BE2C (cell line): ENCODE measurements around the gene DLG2.

ENCODE experiments used
- DNase-seq: peaks from one replicate; pipeline ENCODE4 v3.0.0-alpha.2; 2020
- H3K27me3 ChIP-seq: fragments of 250-450 bp; sonication (Bioruptor Pico); 2 replicates; pipeline ENCODE4 v1.5.1; 2020; ENCODE audit warnings: mild to moderate bottlenecking
- H3K36me3 ChIP-seq: fragments of 250-450 bp; sonication (Bioruptor Pico); 2 replicates; pipeline ENCODE4 v1.5.1; 2020; ENCODE audit warnings: mild to moderate bottlenecking
- H3K4me1 ChIP-seq: fragments of 250-450 bp; sonication (Bioruptor Pico); 2 replicates; pipeline ENCODE4 v1.5.1; 2020
- H3K4me3 ChIP-seq: 2 replicates; pipeline ENCODE4 v1.5.1; 2011; ENCODE audit warnings: low read depth, low read length
- H3K9me3 ChIP-seq: fragments of 250-450 bp; sonication (Bioruptor Pico); 2 replicates; pipeline ENCODE4 v1.5.1; 2020
- CTCF ChIP-seq: IDR thresholded peaks from 2 replicates; pipeline ENCODE4 v1.5.1; 2012; ENCODE audit warnings: mild to moderate bottlenecking, low read depth, low read length

Gene DLG2

GRCh38 chr11:83691451-83691950 lies 1935.6 kb downstream of the DLG2 start:
- peaks cover 7% of the 10 kb centered on the region for H3K4me1 ChIP-seq
- H3K36me3 ChIP-seq: no peaks in the 10 kb centered on the region
- no peaks in the 10 kb centered on the region for H3K9me3 ChIP-seq
- no peak for TF ChIP-seq CTCF
- no peak overlapping the region for H3K4me3 ChIP-seq
- no peak for DNase-seq
- H3K27me3 ChIP-seq: no peaks in the 10 kb centered on the region

- no peak for DNase-seq
- TF ChIP-seq CTCF: no peak
- H3K9me3 ChIP-seq: no peaks in the 10 kb centered on the region
- peaks cover 4% of the 10 kb centered on the region for H3K4me1 ChIP-seq
- no peak overlapping the region for H3K4me3 ChIP-seq
- no peaks in the 10 kb centered on the region for H3K27me3 ChIP-seq
- no peaks in the 10 kb centered on the region for H3K36me3 ChIP-seq
Measured at GRCh38 chr11:83689144-83689780, 1937.9 kb downstream of the DLG2 start.

GRCh38 chr11:83687787-83688186 lies 1939.4 kb downstream of the DLG2 start:
- H3K27me3 ChIP-seq: no peaks in the 10 kb centered on the region
- no peaks in the 10 kb centered on the region for H3K4me1 ChIP-seq
- no peaks in the 10 kb centered on the region for H3K36me3 ChIP-seq
- no peak for DNase-seq
- H3K9me3 ChIP-seq: no peaks in the 10 kb centered on the region
- no peak for TF ChIP-seq CTCF
- H3K4me3 ChIP-seq: no peak overlapping the region

GRCh38 chr11:83685730-83686129 lies 1941.4 kb downstream of the DLG2 start:
- Histone ChIP-seq H3K9me3 (no peaks in the 10 kb centered on the region), H3K36me3 (no peaks in the 10 kb centered on the region), H3K27me3 (no peaks in the 10 kb centered on the region), H3K4me1 (no peaks in the 10 kb centered on the region), H3K4me3 (no peak overlapping the region)
- no peak for DNase-seq
- no peak for TF ChIP-seq CTCF

DNA sequence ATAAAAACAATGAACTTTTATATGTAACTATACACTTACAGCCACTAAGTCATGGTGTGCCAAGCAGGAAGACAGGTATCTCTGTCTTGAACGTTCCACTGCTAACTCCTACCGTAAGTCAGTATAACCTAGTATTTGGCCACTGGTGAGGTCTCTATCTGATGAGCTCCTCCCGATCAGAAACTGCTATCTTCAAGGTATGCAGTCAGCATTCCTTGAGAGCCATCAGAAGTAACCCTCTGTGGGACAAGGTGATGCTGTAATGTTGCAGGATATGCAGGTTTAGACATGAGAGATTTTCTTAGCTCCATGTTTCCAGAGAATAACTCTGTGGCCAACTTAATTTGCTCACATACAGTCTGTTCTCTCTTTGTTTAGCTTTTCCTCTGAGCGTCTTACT lies 1943.1 kb downstream of the DLG2 start:
- TF ChIP-seq CTCF: no peak
- Histone ChIP-seq H3K4me3 (no peak overlapping the region), H3K27me3 (no peaks in the 10 kb centered on the region), H3K9me3 (no peaks in the 10 kb centered on the region), H3K4me1 (no peaks in the 10 kb centered on the region), H3K36me3 (no peaks in the 10 kb centered on the region)
- no peak for DNase-seq

GRCh38 chr11:83682611-83682973 lies 1944.6 kb downstream of the DLG2 start:
- DNase-seq: no peak
- no peaks in the 10 kb centered on the region for H3K4me1 ChIP-seq
- TF ChIP-seq CTCF: no peak
- no peaks in the 10 kb centered on the region for H3K27me3 ChIP-seq
- H3K4me3 ChIP-seq: no peak overlapping the region
- H3K9me3 ChIP-seq: no peaks in the 10 kb centered on the region
- H3K36me3 ChIP-seq: no peaks in the 10 kb centered on the region
